Activated CD4-positive, alpha-beta T cell treated with anti-CD3 and anti-CD28 coated beads, Interleukin-2, amount 50 U/mL, for 48 hours (primary cell): Measurements from ENCODE around the gene TRAPPC1.
"Not testable (repeated sequence)": the region's sequence is repeated elsewhere in the genome, so short reads cannot be mapped to it uniquely, and the experiment has no call there.

Experiments
- DNase-seq, 2 experiments: peaks; one replicate each; pipeline ENCODE4 v3.0.0-alpha.2; 2020

TRAPPC1 gene

GRCh38 chr17:7931709-7932482 lies at the start of gene TRAPPC1, which contains the start of gene CNTROB:
TSS of gene TRAPPC1 (minus strand) at chr17:7931946. CDS start at chr17:7931829, 117 bp downstream.
TSS of gene CNTROB (plus strand) at chr17:7932206. CDS start at chr17:7933080, 874 bp downstream.
- peak; percentile 99 to 100 for DNase-seq

- DNase-seq, result no peak
These were observed 46.1 kb upstream of the TRAPPC1 start for GRCh38 chr17:7977805-7978204.

GRCh38 chr17:7977039-7977438 lies 45.3 kb upstream of the TRAPPC1 start:
- no peak for DNase-seq

GRCh38 chr17:7974638-7975131 lies 42.9 kb upstream of the TRAPPC1 start:
- DNase-seq, result no peak

GRCh38 chr17:7972131-7972785 lies 40.5 kb upstream of the TRAPPC1 start:
- DNase-seq, result no peak

GRCh38 chr17:7971651-7972050 lies 39.9 kb upstream of the TRAPPC1 start:
- no peak for DNase-seq

- no peak for DNase-seq
These were observed 37.7 kb upstream of the TRAPPC1 start for GRCh38 chr17:7969433-7969832.

- DNase-seq, result no peak
These were observed 36.0 kb upstream of the TRAPPC1 start for GRCh38 chr17:7967751-7968150.

- DNase-seq, result no peak
These were observed 29.7 kb upstream of the TRAPPC1 start for GRCh38 chr17:7961421-7961820.

- no peak for DNase-seq
These were observed 27.9 kb upstream of the TRAPPC1 start for GRCh38 chr17:7959503-7960253.

GRCh38 chr17:7956228-7956965 lies 24.7 kb upstream of the TRAPPC1 start:
- DNase-seq, result no peak

- no peak for DNase-seq
These were observed 23.9 kb upstream of the TRAPPC1 start for GRCh38 chr17:7955414-7956227.

- DNase-seq, result not testable (repeated sequence)
These were observed 21.5 kb upstream of the TRAPPC1 start for GRCh38 chr17:7953266-7953665.

GRCh38 chr17:7951143-7951792 lies 19.5 kb upstream of the TRAPPC1 start:
- DNase-seq, result peak; percentile 46 to 56

- no peak for DNase-seq
These were observed 18.8 kb upstream of the TRAPPC1 start for GRCh38 chr17:7950578-7950977.

GRCh38 chr17:7947651-7948050 lies 15.9 kb upstream of the TRAPPC1 start:
- no peak for DNase-seq

GRCh38 chr17:7946441-7946840 lies 14.7 kb upstream of the TRAPPC1 start:
- no peak for DNase-seq

- DNase-seq, result no peak
These were observed 13.9 kb upstream of the TRAPPC1 start for GRCh38 chr17:7945651-7946050.

- DNase-seq, result no peak
These were observed 12.6 kb upstream of the TRAPPC1 start for GRCh38 chr17:7944326-7944725.

GRCh38 chr17:7943291-7943690 lies 11.5 kb upstream of the TRAPPC1 start:
- no peak for DNase-seq

- no peak for DNase-seq
These were observed 9.0 kb upstream of the TRAPPC1 start for GRCh38 chr17:7940743-7941142.
